Panc1 (cell line): ENCODE results near the gene CNKSR3. TPM values are rescaled to one million over a fixed set of nuclear protein-coding genes. Genes with fewer than 3 reads are reported as not detected.

Experiments used
- ATAC-seq: fragments of 200-7000 bp; cut with Tn5 transposase; 2 replicates; pipeline ENCODE4 v1.9.1; 2020; ENCODE audit warnings: mild to moderate bottlenecking, moderate library complexity
- BruUV-seq: library from RNA; stranded (reverse); fragments of 400-500 nt; replicated peaks from 2 replicates; lab custom pipeline; 2021; lab: Mats Ljungman, UMichigan
- CTCF ChIA-PET: fragments of 300-600 bp; sonication (Branson Sonifier 250); formaldehyde crosslinking; loops from one replicate; lab custom pipeline; 2022; ENCODE audit warnings: antibody characterized with exemption; lab: Charles Lee
- POLR2A ChIA-PET: fragments of 300-600 bp; sonication (Branson Sonifier 250); formaldehyde crosslinking; loops from one replicate; lab custom pipeline; 2022; ENCODE audit warnings: antibody characterized with exemption; lab: Charles Lee
- DNase-seq: peaks from one replicate; pipeline ENCODE4 v3.0.0-alpha.2; 2010; ENCODE audit warnings: low read depth, low spot score
- H3K27ac ChIP-seq: 2 replicates; pipeline ENCODE4 v1.5.1; 2011; ENCODE audit warnings: mild to moderate bottlenecking, low read length, inconsistent platforms
- H3K27me3 ChIP-seq: fragments of 200-500 bp; sonication (Bioruptor generic); 2 replicates; pipeline ENCODE4 v1.6.0; 2014; ENCODE audit warnings: low read length, inconsistent platforms; ENCODE audit not compliant: control insufficient read depth, insufficient read depth
- H3K36me3 ChIP-seq: fragments of 200-500 bp; sonication (Bioruptor generic); 2 replicates; pipeline ENCODE4 v1.5.1; 2014; ENCODE audit warnings: inconsistent platforms, mild to moderate bottlenecking, low read length, moderate library complexity; ENCODE audit not compliant: control insufficient read depth, insufficient read depth
- H3K4me1 ChIP-seq: 2 replicates; pipeline ENCODE4 v1.5.1; 2011; ENCODE audit warnings: inconsistent platforms, mild to moderate bottlenecking, low read length, moderate library complexity; ENCODE audit not compliant: control insufficient read depth, insufficient read depth
- H3K4me3 ChIP-seq, 2 experiments: 2 replicates each; pipeline ENCODE4 v1.5.1; 2011 to 2012; ENCODE audit warnings: low read depth in 2 of 2, low read length in 2 of 2, mild to moderate bottlenecking in 2 of 2, inconsistent platforms in 1 of 2, moderate library complexity in 1 of 2
- H3K9me3 ChIP-seq: fragments of 200-500 bp; sonication (Bioruptor generic); 2 replicates; pipeline ENCODE4 v1.5.1; 2014; ENCODE audit warnings: low read depth, mild to moderate bottlenecking, inconsistent platforms, low read length, moderate library complexity; ENCODE audit not compliant: control insufficient read depth, insufficient read depth
- POLR2AphosphoS5 ChIP-seq: IDR thresholded peaks from 2 replicates; pipeline ENCODE4 v1.6.1; 2012; ENCODE audit warnings: mild to moderate bottlenecking, low read depth, low read length, moderate library complexity
- SIN3A ChIP-seq: IDR thresholded peaks from 2 replicates; pipeline ENCODE4 v1.6.1; 2012; ENCODE audit warnings: low read depth, mild to moderate bottlenecking, low read length, moderate library complexity, borderline replicate concordance; ENCODE audit not compliant: insufficient read depth
- TCF7L2 ChIP-seq: IDR thresholded peaks from 2 replicates; pipeline ENCODE4 v1.6.1; 2011; ENCODE audit warnings: mild to moderate bottlenecking, low read depth, low read length, inconsistent platforms
- in situ Hi-C: cut with HindIII; loops from 2 replicates; pipeline ENCODE4 v1.10.0; 2016; ENCODE audit warnings: low sequenced_read_pairs, low pct_unique_long_range_greater_than_20kb
- intact Hi-C: fragments of 100-400 bp; cut with micrococcal nuclease; formaldehyde crosslinking; loops from one replicate; pipeline ENCODE4 v1.10.0; 2022; ENCODE audit not compliant: unreplicated experiment
- total RNA-seq: library from RNA; stranded (reverse); gene quantifications from one replicate; pipeline ENCODE4 v1.2.1, GENCODE V29; 2021; ENCODE audit not compliant: unreplicated experiment
- TF ChIP-seq, protein P1 (sequence below), 2 experiments: IDR thresholded peaks; 2 replicates each; pipeline ENCODE4 v1.6.1; 2011 to 2012; ENCODE audit warnings: low read depth in 2 of 2, control low read depth in 1 of 2, low read length in 1 of 2, mild to moderate bottlenecking in 1 of 2, moderate library complexity in 1 of 2; ENCODE audit not compliant: insufficient read depth in 1 of 2
- TF ChIP-seq, protein P2 (sequence below): fragments of 450-650 bp; IDR thresholded peaks from 2 replicates; pipeline ENCODE4 v1.5.1; 2017; ENCODE audit warnings: mild to moderate bottlenecking

Gene CNKSR3
- total RNA-seq, 1 experiment from 2014 or later, result 18.2 TPM

DNA sequence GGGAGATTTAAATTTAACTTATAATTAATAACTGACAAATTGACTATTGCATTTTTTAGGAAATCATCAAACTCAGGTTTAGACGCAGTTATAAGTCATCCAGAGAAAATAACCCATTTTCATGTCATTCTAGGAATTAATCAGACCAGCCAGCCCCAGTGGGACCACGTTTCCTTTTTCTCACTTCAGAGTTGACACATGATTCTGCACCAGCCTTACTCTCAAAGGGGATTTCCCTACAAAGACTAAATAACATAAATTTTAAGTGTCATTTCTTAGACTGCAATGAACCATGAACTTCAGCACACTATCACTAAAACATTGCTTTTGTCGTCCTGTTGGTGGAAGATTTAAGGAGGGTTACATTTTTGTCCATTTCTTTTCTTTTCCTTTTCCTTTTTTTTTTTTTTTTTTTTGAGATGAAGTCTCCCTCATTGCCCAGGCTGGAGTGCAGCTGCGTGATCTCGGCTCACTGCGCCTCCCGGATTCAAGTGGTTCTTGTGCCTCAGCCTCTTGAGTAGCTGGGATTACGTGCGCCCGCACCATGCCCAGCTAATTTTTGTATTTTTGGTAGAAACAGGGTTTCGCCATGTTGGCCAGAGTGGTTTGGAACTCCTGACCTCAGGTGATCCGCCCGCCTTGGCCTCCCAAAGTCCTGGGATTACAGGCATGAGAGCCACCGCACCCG lies 157.4 kb downstream of the CNKSR3 start:
- POLR2A ChIA-PET, result no interaction called here
- H3K4me1 ChIP-seq, result no peaks in the 10 kb centered on the region
- H3K9me3 ChIP-seq, result no peaks in the 10 kb centered on the region
- H3K27ac ChIP-seq, result no peak overlapping the region
- no peaks in the 10 kb centered on the region for H3K36me3 ChIP-seq
- DNase-seq (no peak), ATAC-seq (no peak)
- CTCF ChIA-PET, result no interaction called here
- in situ Hi-C loops, result no loop called here
- H3K27me3 ChIP-seq, result no peaks in the 10 kb centered on the region
- no TSS peak for BruUV-seq
- intact Hi-C loops, result no loop called here
- no peak overlapping the region for H3K4me3 ChIP-seq
- no peak for TF ChIP-seq SIN3A
- TF ChIP-seq POLR2AphosphoS5, result no peak

DNA sequence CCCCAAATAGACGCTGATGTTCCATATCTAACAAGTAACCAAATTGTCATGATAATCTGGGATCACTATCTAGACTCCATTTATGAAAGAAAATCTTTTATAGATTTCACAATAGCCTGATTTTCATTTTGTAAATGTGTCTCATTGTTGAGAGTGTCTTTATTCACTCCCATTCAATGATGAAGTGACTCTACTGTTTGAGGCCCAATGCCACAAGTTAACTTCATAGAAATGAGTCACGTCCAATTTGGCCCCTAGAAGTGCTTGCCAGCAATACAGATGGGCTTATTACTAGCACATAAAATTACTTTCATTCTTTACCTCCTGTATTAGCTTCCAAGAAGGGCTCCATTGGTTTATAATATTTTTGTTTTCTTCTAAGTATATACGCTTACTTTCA lies 160.2 kb downstream of the CNKSR3 start:
- Histone ChIP-seq H3K4me3 (no peak overlapping the region), H3K36me3 (no peaks in the 10 kb centered on the region), H3K4me1 (no peaks in the 10 kb centered on the region), H3K27me3 (no peaks in the 10 kb centered on the region), H3K9me3 (no peaks in the 10 kb centered on the region; the same call in 1 of the 2 replicates), H3K27ac (no peak overlapping the region)
- CTCF ChIA-PET, result no interaction called here
- in situ Hi-C loops (no loop called here), intact Hi-C loops (no loop called here)
- BruUV-seq, result no TSS peak
- no peak for TF ChIP-seq POLR2AphosphoS5
- TF ChIP-seq TCF7L2, result no peak
- no peak for ATAC-seq
- DNase-seq, result no peak
- POLR2A ChIA-PET, result interaction anchor here (0.6 kb wide), 2 partner anchors 35 to 37 kb away, joined by 5 to 9 read pairs; no protein-coding TSS in a partner anchor

DNA sequence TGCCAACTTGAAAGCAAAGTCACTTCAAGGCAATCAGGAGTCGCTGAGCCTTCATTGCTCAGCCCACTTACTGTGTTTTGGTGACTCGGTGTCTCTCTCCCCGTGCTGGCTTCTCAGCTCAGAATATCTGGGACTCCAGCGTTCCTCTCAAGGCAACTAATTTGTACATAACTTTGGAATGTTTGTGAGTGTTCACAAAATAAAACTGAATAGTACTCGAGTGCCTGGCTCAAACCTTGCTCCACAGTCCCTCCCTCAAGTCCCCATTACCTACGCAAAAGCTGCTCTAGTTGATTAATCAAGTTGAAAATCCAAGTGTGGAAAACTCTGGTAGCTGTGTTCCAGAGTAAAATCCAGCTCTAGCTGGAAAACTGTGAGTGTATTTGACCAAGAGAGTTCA lies 162.5 kb downstream of the CNKSR3 start:
- DNase-seq, result no peak
- Histone ChIP-seq H3K4me3 (no peak overlapping the region), H3K36me3 (no peaks in the 10 kb centered on the region), H3K4me1 (no peaks in the 10 kb centered on the region), H3K9me3 (no peaks in the 10 kb centered on the region; the same call in 1 of the 2 replicates), H3K27ac (no peak overlapping the region), H3K27me3 (no peaks in the 10 kb centered on the region)
- ChIA-PET POLR2A (no interaction called here), CTCF (no interaction called here)
- intact Hi-C loops (no loop called here), in situ Hi-C loops (no loop called here)
- TF ChIP-seq, protein P1, sequence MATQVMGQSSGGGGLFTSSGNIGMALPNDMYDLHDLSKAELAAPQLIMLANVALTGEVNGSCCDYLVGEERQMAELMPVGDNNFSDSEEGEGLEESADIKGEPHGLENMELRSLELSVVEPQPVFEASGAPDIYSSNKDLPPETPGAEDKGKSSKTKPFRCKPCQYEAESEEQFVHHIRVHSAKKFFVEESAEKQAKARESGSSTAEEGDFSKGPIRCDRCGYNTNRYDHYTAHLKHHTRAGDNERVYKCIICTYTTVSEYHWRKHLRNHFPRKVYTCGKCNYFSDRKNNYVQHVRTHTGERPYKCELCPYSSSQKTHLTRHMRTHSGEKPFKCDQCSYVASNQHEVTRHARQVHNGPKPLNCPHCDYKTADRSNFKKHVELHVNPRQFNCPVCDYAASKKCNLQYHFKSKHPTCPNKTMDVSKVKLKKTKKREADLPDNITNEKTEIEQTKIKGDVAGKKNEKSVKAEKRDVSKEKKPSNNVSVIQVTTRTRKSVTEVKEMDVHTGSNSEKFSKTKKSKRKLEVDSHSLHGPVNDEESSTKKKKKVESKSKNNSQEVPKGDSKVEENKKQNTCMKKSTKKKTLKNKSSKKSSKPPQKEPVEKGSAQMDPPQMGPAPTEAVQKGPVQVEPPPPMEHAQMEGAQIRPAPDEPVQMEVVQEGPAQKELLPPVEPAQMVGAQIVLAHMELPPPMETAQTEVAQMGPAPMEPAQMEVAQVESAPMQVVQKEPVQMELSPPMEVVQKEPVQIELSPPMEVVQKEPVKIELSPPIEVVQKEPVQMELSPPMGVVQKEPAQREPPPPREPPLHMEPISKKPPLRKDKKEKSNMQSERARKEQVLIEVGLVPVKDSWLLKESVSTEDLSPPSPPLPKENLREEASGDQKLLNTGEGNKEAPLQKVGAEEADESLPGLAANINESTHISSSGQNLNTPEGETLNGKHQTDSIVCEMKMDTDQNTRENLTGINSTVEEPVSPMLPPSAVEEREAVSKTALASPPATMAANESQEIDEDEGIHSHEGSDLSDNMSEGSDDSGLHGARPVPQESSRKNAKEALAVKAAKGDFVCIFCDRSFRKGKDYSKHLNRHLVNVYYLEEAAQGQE (IDR thresholded peaks at IDR 0.05; ENCODE audit: insufficient read depth in 1 of 2, low read depth in 2 of 2, low read length in 1 of 2), result no peak
- TF ChIP-seq POLR2AphosphoS5 (no peak), SIN3A (no peak), TCF7L2 (no peak)
- TF ChIP-seq, protein P2, sequence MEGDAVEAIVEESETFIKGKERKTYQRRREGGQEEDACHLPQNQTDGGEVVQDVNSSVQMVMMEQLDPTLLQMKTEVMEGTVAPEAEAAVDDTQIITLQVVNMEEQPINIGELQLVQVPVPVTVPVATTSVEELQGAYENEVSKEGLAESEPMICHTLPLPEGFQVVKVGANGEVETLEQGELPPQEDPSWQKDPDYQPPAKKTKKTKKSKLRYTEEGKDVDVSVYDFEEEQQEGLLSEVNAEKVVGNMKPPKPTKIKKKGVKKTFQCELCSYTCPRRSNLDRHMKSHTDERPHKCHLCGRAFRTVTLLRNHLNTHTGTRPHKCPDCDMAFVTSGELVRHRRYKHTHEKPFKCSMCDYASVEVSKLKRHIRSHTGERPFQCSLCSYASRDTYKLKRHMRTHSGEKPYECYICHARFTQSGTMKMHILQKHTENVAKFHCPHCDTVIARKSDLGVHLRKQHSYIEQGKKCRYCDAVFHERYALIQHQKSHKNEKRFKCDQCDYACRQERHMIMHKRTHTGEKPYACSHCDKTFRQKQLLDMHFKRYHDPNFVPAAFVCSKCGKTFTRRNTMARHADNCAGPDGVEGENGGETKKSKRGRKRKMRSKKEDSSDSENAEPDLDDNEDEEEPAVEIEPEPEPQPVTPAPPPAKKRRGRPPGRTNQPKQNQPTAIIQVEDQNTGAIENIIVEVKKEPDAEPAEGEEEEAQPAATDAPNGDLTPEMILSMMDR, result no peak
- no peak for ATAC-seq
- no TSS peak for BruUV-seq
